GM21381 (cell line): ENCODE data around the gene APP.

Source experiments
- ATAC-seq: cut with Tn5 transposase; IDR thresholded peaks from one replicate; pipeline ENCODE4 v1.9.1; 2021; ENCODE audit warnings: mild to moderate bottlenecking, moderate library complexity; ENCODE audit not compliant: unreplicated experiment

The APP gene

DNA sequence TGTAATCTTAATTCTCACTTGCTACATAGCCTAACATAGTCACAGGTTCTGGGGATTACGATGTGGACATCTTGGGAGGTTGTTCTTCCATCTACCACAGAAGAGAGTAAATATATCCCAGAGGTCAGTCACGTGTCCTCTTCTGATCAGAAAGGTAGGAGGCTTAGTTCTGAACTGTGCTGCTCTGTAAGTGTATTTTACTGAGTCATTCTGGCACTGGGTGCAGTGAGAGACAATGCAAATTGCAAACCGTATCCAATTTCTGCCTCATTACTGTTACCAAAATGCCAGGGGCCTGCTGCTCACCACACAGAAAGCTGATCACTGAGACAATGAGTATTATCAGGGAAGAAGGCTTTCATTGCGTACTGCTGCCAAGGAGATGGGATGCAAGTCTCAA is 331.8 kb downstream of the APP start:
- no peak for ATAC-seq

DNA sequence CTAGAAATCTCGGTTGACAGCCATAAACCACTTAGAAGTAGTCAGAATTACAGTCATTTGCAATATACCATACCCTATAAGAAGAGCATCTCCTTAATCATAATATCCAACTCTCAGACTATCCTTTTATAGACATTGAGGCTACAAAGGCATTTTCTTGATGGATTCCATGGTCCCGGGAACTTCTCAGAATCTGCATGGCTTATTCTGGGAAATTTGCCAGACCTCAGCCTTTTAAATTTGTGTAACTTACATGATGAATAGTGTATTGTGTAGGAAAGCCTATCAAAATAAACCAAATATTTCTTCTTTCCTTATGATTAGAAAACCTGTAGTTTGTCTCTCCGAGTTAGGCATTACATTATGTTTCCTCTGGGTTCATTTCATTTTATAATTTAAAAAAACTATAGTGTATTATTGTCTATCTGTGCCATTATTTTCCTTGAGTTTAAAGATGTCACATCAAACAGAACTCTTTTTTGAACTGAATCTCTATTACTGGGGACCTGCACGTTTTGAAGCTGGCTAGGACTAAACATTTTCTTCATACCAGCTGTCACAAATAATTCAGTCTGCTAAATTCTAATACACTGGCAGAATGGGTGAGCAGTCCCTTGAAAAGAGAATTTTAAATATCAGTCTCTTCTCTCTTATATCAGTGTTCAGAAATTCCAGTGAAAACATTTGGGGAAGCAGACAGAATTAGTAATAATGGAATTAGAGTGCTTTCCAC is 332.9 kb downstream of the APP start:
- ATAC-seq = no peak

DNA sequence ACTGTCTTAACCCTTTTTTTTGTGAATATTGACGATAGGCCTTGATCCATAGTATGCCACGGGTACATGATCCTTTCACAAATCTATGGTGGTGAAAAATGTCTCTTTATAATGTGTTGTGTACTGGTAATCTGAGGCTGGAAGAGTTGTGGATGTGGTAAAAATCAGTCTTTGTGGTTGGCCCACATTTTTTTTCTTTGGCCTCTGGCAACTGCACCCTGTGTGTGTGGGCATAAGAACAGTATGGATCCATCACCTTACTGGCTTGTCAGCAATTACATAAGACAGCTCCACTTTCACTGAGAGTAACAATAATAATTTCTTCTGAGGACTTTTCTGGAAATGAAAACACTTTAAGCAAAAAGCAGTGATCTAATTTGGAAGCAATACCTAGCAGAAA is 334.2 kb downstream of the APP start:
- no peak for ATAC-seq

DNA sequence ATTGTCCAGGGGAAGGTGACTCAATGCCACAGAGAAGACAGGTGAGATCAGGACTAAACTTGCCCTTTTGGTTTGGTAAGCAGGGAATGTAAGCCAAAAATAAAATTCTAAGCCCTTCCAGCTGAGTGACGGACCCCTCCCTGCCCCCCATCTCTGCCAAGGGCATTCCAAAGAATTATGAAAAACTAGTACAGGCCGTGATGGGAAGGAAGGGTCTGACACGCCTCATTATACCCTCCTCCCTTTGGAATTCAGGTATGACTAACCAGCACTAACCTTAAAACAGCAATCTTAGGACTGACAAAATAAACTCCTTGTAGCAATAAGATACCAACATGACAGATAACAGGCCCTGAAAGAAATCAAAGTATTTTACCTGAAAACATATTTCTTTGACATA is 336.2 kb downstream of the APP start:
- ATAC-seq = no peak

DNA sequence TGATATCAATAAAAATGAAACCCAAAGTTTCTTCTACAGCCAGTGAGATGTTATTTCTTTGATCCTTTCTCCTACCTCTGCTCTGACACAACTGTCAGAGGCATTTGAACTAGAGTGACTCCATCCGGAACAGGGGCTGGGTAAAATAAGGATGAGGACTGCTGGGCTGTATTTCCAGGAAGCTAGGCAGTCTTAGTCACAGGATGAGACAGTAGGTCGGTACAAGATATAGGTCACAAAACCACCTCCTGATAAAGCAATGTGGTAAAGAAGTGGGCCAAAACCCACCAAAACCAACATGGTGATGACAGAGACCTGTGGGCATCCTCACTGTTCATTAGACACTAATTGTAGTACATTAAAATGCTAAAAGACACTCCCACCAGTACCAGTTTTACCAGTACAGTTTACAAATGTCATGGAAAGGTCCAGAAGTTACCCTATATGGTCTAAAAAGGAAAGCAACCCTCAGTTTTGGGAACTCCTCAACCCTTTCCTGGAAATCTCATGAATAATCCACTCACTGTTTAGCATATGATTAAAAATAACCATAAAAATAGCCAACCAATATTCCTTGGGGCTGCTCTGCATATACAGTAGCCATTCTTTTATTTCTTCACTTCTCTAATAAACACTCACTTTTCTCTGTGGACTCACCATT is 339.1 kb downstream of the APP start:
- no peak for ATAC-seq
